ENCODE data around the gene PCDH9.
"Not testable (repeated sequence)": the region's sequence is repeated elsewhere in the genome, so short reads cannot be mapped to it uniquely, and the experiment has no call there.

Gene PCDH9

DNA sequence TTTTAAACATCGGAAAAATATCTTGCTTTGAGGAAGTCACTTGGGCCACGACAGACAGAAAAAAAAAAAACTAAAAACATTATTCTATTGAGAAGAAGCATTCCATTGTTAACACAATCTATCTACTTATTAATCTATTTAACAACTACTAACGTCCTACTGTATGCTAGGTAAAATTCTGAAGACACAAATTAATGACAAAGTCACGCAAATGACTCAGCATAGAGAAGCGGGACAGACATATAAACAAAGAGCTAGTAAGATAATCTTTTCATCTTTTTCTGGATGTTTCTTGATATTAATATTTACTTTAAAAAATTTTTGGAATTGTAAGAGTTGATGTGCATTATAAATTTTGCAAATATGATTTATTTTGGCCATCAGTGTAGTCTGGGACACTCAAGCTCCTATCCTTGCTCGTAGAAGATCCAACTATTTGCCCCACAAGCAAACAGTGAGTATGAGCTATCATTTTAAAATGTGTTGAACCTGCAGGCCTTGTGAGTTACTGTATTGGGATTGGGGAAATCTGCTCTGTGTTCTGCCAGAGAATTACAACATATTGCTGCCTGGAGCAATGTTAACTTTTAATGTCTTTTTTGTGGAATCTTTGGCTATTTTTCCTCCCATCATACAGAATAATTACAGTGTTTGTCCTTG is 109.1 kb downstream of the PCDH9 start:
- Histone ChIP-seq H3K36me3 (ENCODE audit: insufficient read depth, low read length) (no peaks in the 10 kb centered on the region), H3K4me1 (ENCODE audit: insufficient read depth, low read length) (no peaks in the 10 kb centered on the region)

DNA sequence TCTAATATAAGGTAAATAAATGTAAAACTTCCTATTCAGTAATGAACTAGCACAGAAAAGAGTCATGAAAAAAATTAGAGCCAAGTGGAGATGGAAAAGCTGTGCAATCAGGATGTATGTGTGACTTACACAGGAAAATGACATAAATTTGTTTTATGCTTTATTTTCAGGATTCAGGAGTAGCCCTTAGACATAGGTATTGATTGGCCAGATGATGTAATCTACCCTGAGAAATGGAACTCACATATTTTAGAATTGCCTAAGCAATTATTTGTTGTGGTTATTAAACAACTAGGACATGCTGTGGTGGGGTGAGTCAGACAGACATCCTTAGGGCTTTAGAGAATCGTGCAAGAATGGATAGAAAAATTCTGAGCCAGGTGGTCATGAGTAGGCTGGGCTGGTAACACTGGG is 110.6 kb downstream of the PCDH9 start:
- Histone ChIP-seq H3K36me3 (ENCODE audit: insufficient read depth, low read length) (no peaks in the 10 kb centered on the region), H3K27ac (ENCODE audit: low read depth, low read length) (no peak overlapping the region), H3K27me3 (ENCODE audit: insufficient read depth, low read length) (no peaks in the 10 kb centered on the region), H3K9me3 (ENCODE audit: insufficient read depth, low read depth, low read length) (no peaks in the 10 kb centered on the region), H3K4me1 (ENCODE audit: insufficient read depth, low read length) (no peaks in the 10 kb centered on the region), H3K9ac (ENCODE audit: low read depth, low read length) (no peak overlapping the region), H3K4me3 (ENCODE audit: low read length) (no peak overlapping the region)
- WGBS = 75% methylated on average over 1 of the region's 1 CpG

More for the DNA sequence above, 109.1 kb downstream of the PCDH9 start:
- WGBS = 97% methylated on average over 4 of the region's 6 CpGs
- Histone ChIP-seq H3K9ac (ENCODE audit: low read depth, low read length) (no peak overlapping the region), H3K9me3 (ENCODE audit: insufficient read depth, low read depth, low read length) (no peaks in the 10 kb centered on the region), H3K4me3 (ENCODE audit: low read length) (no peak overlapping the region), H3K27ac (ENCODE audit: low read depth, low read length) (no peak overlapping the region), H3K27me3 (ENCODE audit: insufficient read depth, low read length) (no peaks in the 10 kb centered on the region)

DNA sequence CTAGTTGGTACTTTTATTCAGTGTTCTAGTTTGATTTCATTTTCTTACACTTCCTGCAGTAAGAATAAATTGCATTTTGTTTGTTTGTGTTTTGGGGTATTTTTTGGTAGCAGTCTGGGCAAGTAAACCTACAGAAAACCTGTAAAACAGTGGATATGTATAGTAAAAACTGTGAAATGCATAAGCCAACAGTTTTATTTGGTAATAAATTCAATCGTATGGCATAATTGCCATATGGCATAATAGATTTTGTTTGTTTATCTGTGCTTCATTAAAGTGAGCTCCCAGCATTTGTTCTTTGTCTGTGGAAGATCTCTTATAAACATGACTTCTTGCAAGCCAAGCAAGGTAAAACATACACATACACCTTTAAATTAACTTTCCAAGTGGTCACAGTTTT is 111.9 kb downstream of the PCDH9 start:
- 95% methylated on average over 1 of the region's 1 CpG for WGBS
- Histone ChIP-seq H3K27me3 (ENCODE audit: insufficient read depth, low read length) (no peaks in the 10 kb centered on the region), H3K9me3 (ENCODE audit: insufficient read depth, low read depth, low read length) (no peaks in the 10 kb centered on the region), H3K36me3 (ENCODE audit: insufficient read depth, low read length) (no peaks in the 10 kb centered on the region), H3K4me1 (ENCODE audit: insufficient read depth, low read length) (no peaks in the 10 kb centered on the region), H3K4me3 (ENCODE audit: low read length) (no peak overlapping the region), H3K27ac (ENCODE audit: low read depth, low read length) (no peak overlapping the region), H3K9ac (ENCODE audit: low read depth, low read length) (no peak overlapping the region)

DNA sequence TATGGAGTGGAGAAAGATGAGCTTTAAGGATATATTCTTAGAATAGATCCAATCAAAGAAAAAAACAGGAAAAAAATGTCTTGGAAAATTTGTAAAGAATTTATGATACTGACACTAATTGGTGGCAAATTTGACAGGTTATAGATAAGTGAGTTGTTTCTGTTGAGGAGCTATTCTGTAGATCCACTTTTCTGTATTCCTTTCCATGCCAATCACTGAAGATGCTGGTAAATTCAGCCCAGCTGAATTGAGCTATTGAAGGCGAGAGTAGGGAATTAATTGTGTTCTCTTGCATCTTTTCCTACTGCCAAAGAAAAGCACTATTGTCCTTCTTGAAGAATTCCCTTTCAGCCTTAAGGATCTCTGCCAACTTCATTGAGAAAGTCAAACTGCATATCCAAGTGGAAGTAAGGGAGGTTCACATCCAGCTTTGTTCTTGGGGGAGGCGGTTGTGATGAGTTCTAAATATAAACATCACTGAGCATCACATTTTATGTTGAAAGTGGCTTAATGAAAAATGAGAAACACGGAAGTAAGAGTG is 113.1 kb downstream of the PCDH9 start:
- H3K27ac ChIP-seq (ENCODE audit: low read depth, low read length) = no peak overlapping the region
- H3K27me3 ChIP-seq (ENCODE audit: insufficient read depth, low read length) = no peaks in the 10 kb centered on the region
- WGBS = 83% methylated on average over 2 of the region's 3 CpGs

DNA sequence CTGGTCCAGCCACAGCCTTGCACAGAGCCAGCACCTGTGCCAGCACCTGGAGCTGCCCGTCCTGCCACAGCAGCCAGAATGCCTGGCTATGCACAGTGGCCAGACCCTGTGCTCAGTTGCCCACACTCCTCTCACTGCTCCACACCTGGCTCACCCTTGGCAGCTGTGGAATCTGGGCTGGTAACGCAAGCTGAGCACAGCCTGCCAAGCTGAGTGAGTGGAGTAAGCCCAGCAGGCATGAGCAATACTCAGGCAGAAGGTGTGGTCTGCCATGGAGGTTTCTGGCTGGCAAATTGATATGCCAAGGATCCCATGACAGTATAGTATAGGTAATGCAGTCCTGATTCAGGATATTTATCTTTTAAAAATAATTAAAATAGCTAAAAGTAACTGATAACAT is 122.2 kb downstream of the PCDH9 start:
- WGBS = 97% methylated on average over 2 of the region's 2 CpGs
- H3K27ac ChIP-seq (ENCODE audit: low read depth, low read length) = no peak overlapping the region
- no peak overlapping the region for H3K9ac ChIP-seq (ENCODE audit: low read depth, low read length)
- H3K9me3 ChIP-seq (ENCODE audit: insufficient read depth, low read depth, low read length) = 0 out of 2 replicates have a peak, but pooled peaks cover 10% of the 10 kb centered on the region
- no peaks in the 10 kb centered on the region for H3K36me3 ChIP-seq (ENCODE audit: insufficient read depth, low read length)
- H3K4me1 ChIP-seq (ENCODE audit: insufficient read depth, low read length) = no peaks in the 10 kb centered on the region
- H3K4me3 ChIP-seq (ENCODE audit: low read length) = no peak overlapping the region
- no peaks in the 10 kb centered on the region for H3K27me3 ChIP-seq (ENCODE audit: insufficient read depth, low read length)

More for the DNA sequence above, 113.1 kb downstream of the PCDH9 start:
- no peak overlapping the region for H3K4me3 ChIP-seq (ENCODE audit: low read length)
- no peaks in the 10 kb centered on the region for H3K9me3 ChIP-seq (ENCODE audit: insufficient read depth, low read depth, low read length)
- H3K36me3 ChIP-seq (ENCODE audit: insufficient read depth, low read length) = no peaks in the 10 kb centered on the region
- H3K4me1 ChIP-seq (ENCODE audit: insufficient read depth, low read length) = no peaks in the 10 kb centered on the region
- no peak overlapping the region for H3K9ac ChIP-seq (ENCODE audit: low read depth, low read length)

DNA sequence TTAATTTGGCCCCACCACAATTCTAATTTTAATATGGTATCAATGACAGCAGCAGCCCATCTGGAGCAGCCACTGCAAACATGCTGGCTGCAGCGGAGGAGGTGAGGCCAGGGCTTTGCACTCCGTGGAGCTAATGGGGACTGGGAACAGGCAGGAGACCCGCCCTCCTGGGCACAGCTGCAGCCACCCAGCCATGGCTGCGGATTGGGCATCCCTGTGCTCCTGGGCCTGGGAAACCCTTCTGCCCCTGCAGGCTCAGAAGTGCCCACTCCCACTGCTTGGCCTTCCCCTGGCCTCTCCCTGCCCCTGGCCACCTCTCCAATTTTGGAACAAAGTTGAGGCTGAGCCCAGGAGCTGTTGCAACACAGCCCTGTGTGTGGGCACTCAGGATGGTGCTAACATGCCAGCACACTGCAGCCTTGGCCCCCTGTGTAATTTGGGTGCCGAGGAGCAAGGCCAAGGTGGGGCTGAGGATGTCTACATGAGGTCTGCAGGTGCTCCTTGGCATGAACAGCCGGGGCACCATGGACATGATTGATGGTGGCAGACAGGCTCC is 123.6 kb downstream of the PCDH9 start:
- Histone ChIP-seq H3K9me3 (ENCODE audit: insufficient read depth, low read depth, low read length) (0 out of 2 replicates have a peak, but pooled peaks cover 10% of the 10 kb centered on the region), H3K27me3 (ENCODE audit: insufficient read depth, low read length) (no peaks in the 10 kb centered on the region), H3K9ac (ENCODE audit: low read depth, low read length) (no peak overlapping the region), H3K4me1 (ENCODE audit: insufficient read depth, low read length) (no peaks in the 10 kb centered on the region), H3K36me3 (ENCODE audit: insufficient read depth, low read length) (no peaks in the 10 kb centered on the region), H3K27ac (ENCODE audit: low read depth, low read length) (no peak overlapping the region), H3K4me3 (ENCODE audit: low read length) (no peak overlapping the region)
- 92% methylated on average over 6 of the region's 6 CpGs for WGBS

DNA sequence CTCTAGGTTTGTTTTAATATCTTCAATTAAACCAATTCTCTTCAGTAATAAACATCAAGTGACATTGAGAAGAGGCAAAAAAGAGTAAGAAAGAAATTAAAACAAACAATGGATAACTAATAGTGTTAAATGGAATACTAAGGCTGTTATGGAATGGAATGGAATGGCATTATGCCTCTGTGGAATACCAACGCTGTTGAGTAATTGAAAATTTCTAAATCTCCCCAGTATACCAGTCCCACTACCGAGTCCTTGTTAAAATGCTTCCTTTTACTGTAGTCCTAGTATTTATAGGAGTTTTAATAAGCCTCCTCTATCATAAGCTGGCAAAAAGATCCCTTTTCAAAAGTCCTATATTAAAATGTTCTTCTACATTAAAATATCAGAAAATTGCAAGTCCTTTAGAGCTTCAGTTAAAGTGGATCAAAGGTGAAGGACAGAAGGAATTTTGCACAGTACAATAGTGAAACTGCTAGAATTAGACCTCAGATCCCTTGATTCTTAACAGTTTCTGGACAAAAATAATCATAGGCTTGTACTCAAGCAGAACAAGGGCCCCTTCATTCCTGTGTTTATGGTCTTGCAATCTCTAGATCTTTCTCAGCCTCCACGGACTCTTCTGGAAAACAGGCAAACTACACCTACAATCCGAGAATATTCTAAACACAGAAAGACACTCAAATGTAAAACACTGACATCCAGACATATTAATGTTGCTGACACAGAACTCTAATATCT is 128.2 kb downstream of the PCDH9 start:
- H3K4me1 ChIP-seq (ENCODE audit: insufficient read depth, low read length) = no peaks in the 10 kb centered on the region
- no peaks in the 10 kb centered on the region for H3K27me3 ChIP-seq (ENCODE audit: insufficient read depth, low read length)
- no peak overlapping the region for H3K27ac ChIP-seq (ENCODE audit: low read depth, low read length)
- WGBS = 83% methylated on average over 2 of the region's 4 CpGs
- no peak overlapping the region for H3K9ac ChIP-seq (ENCODE audit: low read depth, low read length)
- H3K4me3 ChIP-seq (ENCODE audit: low read length) = no peak overlapping the region
- H3K36me3 ChIP-seq (ENCODE audit: insufficient read depth, low read length) = no peaks in the 10 kb centered on the region
- 0 out of 2 replicates have a peak, but pooled peaks cover 3% of the 10 kb centered on the region for H3K9me3 ChIP-seq (ENCODE audit: insufficient read depth, low read depth, low read length)

DNA sequence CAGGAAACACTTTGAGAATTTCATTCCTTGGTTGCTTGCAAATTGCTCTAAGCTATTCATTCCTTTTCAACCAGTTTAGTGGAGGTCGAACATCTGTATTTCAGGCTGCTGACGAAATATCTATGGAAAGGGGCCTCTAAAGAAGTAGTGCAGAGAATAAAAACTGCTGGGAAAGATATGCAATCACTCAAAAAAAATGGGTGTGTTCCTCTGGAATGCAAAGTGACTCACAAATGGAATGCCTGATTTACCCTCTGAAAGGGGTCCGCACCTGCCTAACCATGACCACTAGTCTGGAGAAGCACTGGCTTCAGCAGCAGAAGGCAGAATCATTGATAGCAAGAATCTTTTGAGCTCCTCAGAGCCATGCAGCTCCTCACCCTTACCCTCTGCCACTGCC is 129.4 kb downstream of the PCDH9 start:
- Histone ChIP-seq H3K27me3 (ENCODE audit: insufficient read depth, low read length) (no peaks in the 10 kb centered on the region), H3K9me3 (ENCODE audit: insufficient read depth, low read depth, low read length) (no peaks in the 10 kb centered on the region), H3K4me1 (ENCODE audit: insufficient read depth, low read length) (no peaks in the 10 kb centered on the region), H3K9ac (ENCODE audit: low read depth, low read length) (no peak overlapping the region), H3K27ac (ENCODE audit: low read depth, low read length) (no peak overlapping the region), H3K36me3 (ENCODE audit: insufficient read depth, low read length) (no peaks in the 10 kb centered on the region), H3K4me3 (ENCODE audit: low read length) (no peak overlapping the region)
- 74% methylated on average over 3 of the region's 3 CpGs for WGBS

DNA sequence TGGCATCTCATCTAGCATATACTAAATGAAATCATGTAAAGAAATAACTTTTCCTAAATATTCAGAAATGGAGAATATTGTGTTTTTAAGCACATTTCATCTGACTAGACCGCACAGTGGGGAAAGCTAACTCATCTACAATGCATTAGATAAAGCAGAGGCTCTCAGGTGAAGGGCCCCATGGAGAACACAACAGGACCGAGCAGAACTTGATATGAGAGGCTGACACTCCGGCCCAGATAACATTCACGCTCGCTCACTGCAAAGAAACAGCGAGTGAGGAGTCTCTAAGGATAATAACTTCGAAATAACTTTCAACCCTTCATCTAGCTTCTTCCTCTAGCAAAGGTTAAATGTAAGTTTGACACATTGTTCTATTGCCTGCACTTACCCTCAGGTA is 130.6 kb downstream of the PCDH9 start:
- Histone ChIP-seq H3K4me3 (ENCODE audit: low read length) (no peak overlapping the region), H3K27me3 (ENCODE audit: insufficient read depth, low read length) (no peaks in the 10 kb centered on the region), H3K36me3 (ENCODE audit: insufficient read depth, low read length) (no peaks in the 10 kb centered on the region), H3K9me3 (ENCODE audit: insufficient read depth, low read depth, low read length) (no peaks in the 10 kb centered on the region), H3K9ac (ENCODE audit: low read depth, low read length) (no peak overlapping the region), H3K27ac (ENCODE audit: low read depth, low read length) (no peak overlapping the region), H3K4me1 (ENCODE audit: insufficient read depth, low read length) (no peaks in the 10 kb centered on the region)
- 87% methylated on average over 6 of the region's 7 CpGs for WGBS

DNA sequence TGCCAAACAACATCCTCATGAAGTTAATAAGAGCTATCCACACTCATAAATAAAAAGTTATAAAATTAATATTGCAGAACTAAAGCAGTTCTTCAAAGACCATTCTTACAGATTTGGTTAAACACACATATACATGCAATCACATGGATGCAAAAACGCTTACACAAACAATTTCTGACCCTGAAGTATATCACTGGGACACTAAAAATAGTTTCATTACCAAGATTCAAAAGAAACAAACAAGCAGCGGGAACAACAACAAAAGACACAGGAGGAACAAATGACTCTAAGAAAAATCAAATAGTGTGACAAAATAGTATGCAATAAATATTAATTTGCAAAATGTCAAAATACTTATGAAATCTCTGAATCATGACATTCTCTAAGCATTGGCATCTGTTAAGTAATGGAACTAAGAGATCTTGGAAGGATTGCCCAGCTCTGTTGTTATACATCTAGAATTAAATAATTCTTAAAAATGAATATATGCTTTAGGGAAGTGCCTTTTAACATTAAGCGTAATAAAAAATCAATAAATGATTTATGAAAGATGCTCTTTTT is 132.2 kb downstream of the PCDH9 start:
- no peaks in the 10 kb centered on the region for H3K4me1 ChIP-seq (ENCODE audit: insufficient read depth, low read length)
- H3K36me3 ChIP-seq (ENCODE audit: insufficient read depth, low read length) = no peaks in the 10 kb centered on the region
- H3K27ac ChIP-seq (ENCODE audit: low read depth, low read length) = no peak overlapping the region
- no peak overlapping the region for H3K9ac ChIP-seq (ENCODE audit: low read depth, low read length)
- WGBS = 97% methylated on average over 1 of the region's 3 CpGs
- no peak overlapping the region for H3K4me3 ChIP-seq (ENCODE audit: low read length)
- no peaks in the 10 kb centered on the region for H3K9me3 ChIP-seq (ENCODE audit: insufficient read depth, low read depth, low read length)
- no peaks in the 10 kb centered on the region for H3K27me3 ChIP-seq (ENCODE audit: insufficient read depth, low read length)

DNA sequence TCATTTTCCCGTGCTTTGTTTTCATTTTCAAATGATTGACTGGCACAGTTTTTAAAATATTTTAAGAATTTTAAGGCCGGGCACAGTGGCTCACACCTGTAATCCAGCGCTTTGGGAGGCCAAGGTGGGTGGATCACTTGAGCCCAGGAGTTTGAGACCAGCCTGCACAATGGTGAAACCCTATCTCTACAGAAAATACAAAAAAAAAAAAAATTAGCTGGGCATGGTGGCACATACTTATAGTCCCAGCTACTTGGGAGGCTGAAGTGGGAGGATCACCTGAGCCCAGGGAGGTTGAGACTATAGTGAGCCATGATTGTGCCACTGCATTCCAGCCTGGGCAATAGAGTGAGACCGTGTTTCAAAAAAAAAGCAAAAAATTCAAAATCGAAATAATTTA is 133.2 kb downstream of the PCDH9 start:
- not testable (repeated sequence) for H3K36me3 ChIP-seq (ENCODE audit: insufficient read depth, low read length); H3K27ac ChIP-seq (ENCODE audit: low read depth, low read length); H3K27me3 ChIP-seq (ENCODE audit: insufficient read depth, low read length); H3K4me3 ChIP-seq (ENCODE audit: low read length); H3K4me1 ChIP-seq (ENCODE audit: insufficient read depth, low read length); H3K9ac ChIP-seq (ENCODE audit: low read depth, low read length); H3K9me3 ChIP-seq (ENCODE audit: insufficient read depth, low read depth, low read length)
- 99% methylated on average over 4 of the region's 5 CpGs for WGBS

All from HUES64 (cell line).